HG03575 (cell line): ENCODE measurements around the gene CCDC88B.
"Not testable (repeated sequence)": the region's sequence is repeated elsewhere in the genome, so short reads cannot be mapped to it uniquely, and the experiment has no call there.

Experiments used
- ATAC-seq: cut with Tn5 transposase; IDR thresholded peaks from one replicate; pipeline ENCODE4 v1.9.1; 2021; ENCODE audit not compliant: unreplicated experiment, insufficient number of reproducible peaks, low FRiP score; ENCODE audit errors: extremely low read depth

The CCDC88B gene

GRCh38 chr11:64304316-64305072, 35.5 kb upstream of the CCDC88B start:
- no peak for ATAC-seq

- peak; percentile 32 for ATAC-seq
Measured at GRCh38 chr11:64305075-64305690, 34.8 kb upstream of the CCDC88B start, which contains the start of gene ESRRA. TSS of gene ESRRA (plus strand) at chr11:64305524. CDS start at chr11:64307180, 1,656 bp downstream.

GRCh38 chr11:64305691-64306562, 34.1 kb upstream of the CCDC88B start:
- no peak for ATAC-seq

- no peak for ATAC-seq
Measured at GRCh38 chr11:64306563-64306875, 33.5 kb upstream of the CCDC88B start.

GRCh38 chr11:64306876-64307622, 33.0 kb upstream of the CCDC88B start:
- ATAC-seq = no peak

GRCh38 chr11:64307795-64308194, 32.2 kb upstream of the CCDC88B start:
- ATAC-seq = not testable (repeated sequence)

- ATAC-seq = no peak
Measured at GRCh38 chr11:64312947-64313346, 27.1 kb upstream of the CCDC88B start.

- ATAC-seq = no peak
Measured at GRCh38 chr11:64313491-64314145, 26.4 kb upstream of the CCDC88B start.

- no peak for ATAC-seq
Measured at GRCh38 chr11:64314146-64314804, 25.7 kb upstream of the CCDC88B start.

- ATAC-seq = no peak
Measured at GRCh38 chr11:64314805-64315561, 25.0 kb upstream of the CCDC88B start.

- not testable (repeated sequence) for ATAC-seq
Measured at GRCh38 chr11:64315667-64316526, 24.1 kb upstream of the CCDC88B start.

GRCh38 chr11:64316672-64317324, 23.2 kb upstream of the CCDC88B start:
- ATAC-seq = no peak

GRCh38 chr11:64317325-64317960, 22.6 kb upstream of the CCDC88B start, which contains the start of gene TRMT112:
TSS of gene TRMT112 (minus strand) at chr11:64317559. CDS start at chr11:64317526, 33 bp downstream.
- ATAC-seq = no peak

GRCh38 chr11:64317961-64318765, 21.8 kb upstream of the CCDC88B start, which contains the start of gene PRDX5:
TSS of gene PRDX5 (plus strand) at chr11:64318121. CDS start at chr11:64318216, 95 bp downstream.
- no peak for ATAC-seq
